OCI-LY7 (cell line): ENCODE results near the gene MAGEF1. TPM values are rescaled to one million over a fixed set of nuclear protein-coding genes. Genes with fewer than 3 reads are reported as not detected.

Experiments used
- BruUV-seq: library from RNA; stranded (reverse); fragments of 400-500 nt; replicated peaks from 2 replicates; lab custom pipeline; 2021; lab: Mats Ljungman, UMichigan
- CTCF ChIA-PET: fragments of 300-600 bp; sonication (Branson Sonifier 250); formaldehyde crosslinking; loops from one replicate; lab custom pipeline; 2022; ENCODE audit warnings: antibody characterized with exemption; ENCODE audit not compliant: unreplicated experiment; lab: Charles Lee
- POLR2A ChIA-PET: fragments of 300-600 bp; sonication (Branson Sonifier 250); formaldehyde crosslinking; loops from one replicate; lab custom pipeline; 2022; ENCODE audit warnings: antibody characterized with exemption; lab: Charles Lee
- DNase-seq: peaks from one replicate; pipeline ENCODE4 v3.0.0-alpha.2; 2015; ENCODE audit warnings: low spot score
- H2AFZ ChIP-seq: fragments of 200-600 bp; sonication (generic), shearing (Covaris generic); 2 replicates; pipeline ENCODE4 v1.6.1; 2014; ENCODE audit warnings: mild to moderate bottlenecking, antibody characterized with exemption, low read length, moderate library complexity
- H3K27ac ChIP-seq: fragments of 200-600 bp; sonication (generic); 2 replicates; pipeline ENCODE4 v1.5.1; 2014; ENCODE audit warnings: mixed run types, low read depth, mild to moderate bottlenecking, moderate library complexity, low read length, inconsistent platforms; ENCODE audit not compliant: poor library complexity, severe bottlenecking
- H3K36me3 ChIP-seq: fragments of 200-600 bp; sonication (generic); 2 replicates; pipeline ENCODE4 v1.6.1; 2014; ENCODE audit warnings: mild to moderate bottlenecking, antibody characterized with exemption, low read length, moderate library complexity, mixed read lengths; ENCODE audit not compliant: insufficient read depth
- H3K4me1 ChIP-seq: fragments of 200-600 bp; sonication (generic); 2 replicates; pipeline ENCODE4 v1.5.1; 2014; ENCODE audit warnings: mild to moderate bottlenecking, low read length; ENCODE audit not compliant: insufficient read depth, poor library complexity, severe bottlenecking
- H3K4me2 ChIP-seq: fragments of 200-600 bp; sonication (generic); 2 replicates; pipeline ENCODE4 v1.6.1; 2014; ENCODE audit warnings: mild to moderate bottlenecking, low read length
- H3K4me3 ChIP-seq: fragments of 200-600 bp; sonication (generic); 2 replicates; pipeline ENCODE4 v1.5.1; 2014; ENCODE audit warnings: mild to moderate bottlenecking, low read depth, low read length; ENCODE audit not compliant: poor library complexity, severe bottlenecking
- H3K79me2 ChIP-seq: fragments of 200-600 bp; sonication (generic); 2 replicates; pipeline ENCODE4 v1.6.1; 2016; ENCODE audit warnings: low read depth, mild to moderate bottlenecking, low read length, moderate library complexity, mixed read lengths; ENCODE audit not compliant: insufficient read depth
- H3K9me2 ChIP-seq: fragments of 200-600 bp; sonication (generic); 2 replicates; pipeline ENCODE4 v1.6.1; 2016; ENCODE audit warnings: mild to moderate bottlenecking, low read length, mixed read lengths; ENCODE audit not compliant: insufficient read depth
- H3K9me3 ChIP-seq: fragments of 200-600 bp; sonication (generic); 2 replicates; pipeline ENCODE4 v1.6.1; 2014; ENCODE audit warnings: mild to moderate bottlenecking, mixed run types, low read length, mixed read lengths
- H4K20me1 ChIP-seq: fragments of 200-600 bp; sonication (generic); 2 replicates; pipeline ENCODE4 v1.6.1; 2014; ENCODE audit warnings: mild to moderate bottlenecking, antibody characterized with exemption, low read length, moderate library complexity, mixed read lengths; ENCODE audit not compliant: insufficient read depth
- EZH2phosphoT487 ChIP-seq: fragments of 200-600 bp; sonication (generic); IDR thresholded peaks from 2 replicates; pipeline ENCODE4 v1.6.1; 2018; ENCODE audit warnings: low read depth, borderline replicate concordance, mild to moderate bottlenecking, mixed run types, antibody characterized with exemption, low read length, moderate library complexity, mixed read lengths
- intact Hi-C: fragments of 100-400 bp; cut with micrococcal nuclease; formaldehyde crosslinking; loops from one replicate; pipeline ENCODE4 v1.10.0; 2022; ENCODE audit not compliant: unreplicated experiment
- total RNA-seq, 2 experiments: library from RNA; depleted of rRNA in 1 of 2; stranded (reverse); fragments of >200 nt in 1 of 2; shearing (Covaris generic) in 1 of 2; gene quantifications; 2 replicates each; pipeline ENCODE4 v1.2.3, GENCODE V29; 2014 to 2022
- TF ChIP-seq, protein P1 (sequence below): fragments of 200-600 bp; sonication (generic); conservative IDR thresholded peaks from 2 replicates; pipeline ENCODE4 v1.5.1; 2014; ENCODE audit warnings: mild to moderate bottlenecking, antibody characterized with exemption, low read length, moderate library complexity, mixed read lengths

MAGEF1 gene
- total RNA-seq, 2 experiments from 2014 or later: 29.2 to 47.8 TPM

DNA sequence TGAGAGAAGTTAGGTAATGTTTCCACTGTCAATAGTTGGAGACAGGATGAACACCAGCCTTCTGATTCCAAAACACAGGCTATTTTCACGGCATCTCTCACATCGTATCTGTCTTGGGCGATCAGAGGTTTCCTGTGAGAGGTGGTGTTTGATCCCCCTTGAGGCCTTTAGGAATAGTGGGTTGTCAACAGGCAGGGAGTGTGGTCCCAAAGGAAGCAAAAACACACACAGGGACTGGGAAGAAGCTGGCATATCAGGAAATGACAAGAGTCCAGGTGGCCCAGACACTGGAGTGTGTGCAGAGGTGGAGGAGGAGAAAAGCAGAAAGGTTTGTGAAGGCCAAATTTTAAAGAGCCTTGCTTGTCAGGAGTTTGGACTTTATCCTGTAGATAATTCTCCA, 6.6 kb upstream of the MAGEF1 start:
- ChIA-PET CTCF (no interaction called here), POLR2A (no interaction called here)
- H2AFZ ChIP-seq: no peak overlapping the region
- intact Hi-C loops: no loop called here
- H4K20me1 ChIP-seq: no peaks in the 10 kb centered on the region
- H3K4me2 ChIP-seq: no peak overlapping the region
- no peak for DNase-seq
- H3K4me1 ChIP-seq: no peaks in the 10 kb centered on the region
- no peaks in the 10 kb centered on the region for H3K36me3 ChIP-seq
- no peaks in the 10 kb centered on the region for H3K79me2 ChIP-seq
- no TSS peak for BruUV-seq
- no peak overlapping the region for H3K4me3 ChIP-seq
- no peaks in the 10 kb centered on the region for H3K9me3 ChIP-seq
- TF ChIP-seq, protein P1, sequence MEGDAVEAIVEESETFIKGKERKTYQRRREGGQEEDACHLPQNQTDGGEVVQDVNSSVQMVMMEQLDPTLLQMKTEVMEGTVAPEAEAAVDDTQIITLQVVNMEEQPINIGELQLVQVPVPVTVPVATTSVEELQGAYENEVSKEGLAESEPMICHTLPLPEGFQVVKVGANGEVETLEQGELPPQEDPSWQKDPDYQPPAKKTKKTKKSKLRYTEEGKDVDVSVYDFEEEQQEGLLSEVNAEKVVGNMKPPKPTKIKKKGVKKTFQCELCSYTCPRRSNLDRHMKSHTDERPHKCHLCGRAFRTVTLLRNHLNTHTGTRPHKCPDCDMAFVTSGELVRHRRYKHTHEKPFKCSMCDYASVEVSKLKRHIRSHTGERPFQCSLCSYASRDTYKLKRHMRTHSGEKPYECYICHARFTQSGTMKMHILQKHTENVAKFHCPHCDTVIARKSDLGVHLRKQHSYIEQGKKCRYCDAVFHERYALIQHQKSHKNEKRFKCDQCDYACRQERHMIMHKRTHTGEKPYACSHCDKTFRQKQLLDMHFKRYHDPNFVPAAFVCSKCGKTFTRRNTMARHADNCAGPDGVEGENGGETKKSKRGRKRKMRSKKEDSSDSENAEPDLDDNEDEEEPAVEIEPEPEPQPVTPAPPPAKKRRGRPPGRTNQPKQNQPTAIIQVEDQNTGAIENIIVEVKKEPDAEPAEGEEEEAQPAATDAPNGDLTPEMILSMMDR: no peak
- no peak for TF ChIP-seq EZH2phosphoT487
- H3K9me2 ChIP-seq: no peaks in the 10 kb centered on the region
- no peak overlapping the region for H3K27ac ChIP-seq

DNA sequence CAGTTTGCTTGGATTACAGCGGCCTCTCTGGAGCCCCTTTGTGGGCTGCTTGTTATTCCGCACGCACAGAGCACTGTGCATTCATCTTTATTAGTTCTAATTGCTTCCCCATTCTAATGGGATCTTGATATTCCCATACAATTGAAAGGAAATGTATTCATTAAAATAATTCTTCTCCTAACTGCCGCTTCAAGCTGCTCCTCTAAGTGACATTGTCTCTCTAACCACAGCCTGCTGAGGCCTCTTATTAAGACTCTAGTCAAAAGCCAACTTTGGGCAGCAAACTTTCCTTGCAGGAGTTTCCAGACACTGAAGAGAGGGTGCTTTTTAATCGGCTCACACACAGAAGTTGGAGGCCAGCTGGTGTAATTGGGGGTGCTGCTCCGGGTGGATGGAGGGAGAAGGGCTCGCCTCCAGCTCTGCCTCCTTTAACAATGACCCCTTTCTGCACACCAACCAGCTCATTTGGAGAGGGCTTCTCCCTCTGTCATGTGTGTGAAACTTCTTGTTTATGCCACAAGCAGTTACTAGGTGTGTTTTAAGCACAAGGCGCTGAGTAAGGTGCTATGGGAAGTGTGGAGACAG, 5.6 kb upstream of the MAGEF1 start:
- Histone ChIP-seq H3K4me3 (no peak overlapping the region), H3K9me2 (no peaks in the 10 kb centered on the region), H3K4me1 (peaks cover 2% of the 10 kb centered on the region), H3K9me3 (no peaks in the 10 kb centered on the region), H3K79me2 (no peaks in the 10 kb centered on the region), H3K4me2 (no peak overlapping the region), H2AFZ (no peak overlapping the region), H4K20me1 (no peaks in the 10 kb centered on the region), H3K27ac (no peak overlapping the region), H3K36me3 (no peaks in the 10 kb centered on the region)
- intact Hi-C loops: no loop called here
- ChIA-PET POLR2A (no interaction called here), CTCF (no interaction called here)
- TF ChIP-seq EZH2phosphoT487: no peak
- TF ChIP-seq, protein P1: no peak
- no peak for DNase-seq
- no TSS peak for BruUV-seq

DNA sequence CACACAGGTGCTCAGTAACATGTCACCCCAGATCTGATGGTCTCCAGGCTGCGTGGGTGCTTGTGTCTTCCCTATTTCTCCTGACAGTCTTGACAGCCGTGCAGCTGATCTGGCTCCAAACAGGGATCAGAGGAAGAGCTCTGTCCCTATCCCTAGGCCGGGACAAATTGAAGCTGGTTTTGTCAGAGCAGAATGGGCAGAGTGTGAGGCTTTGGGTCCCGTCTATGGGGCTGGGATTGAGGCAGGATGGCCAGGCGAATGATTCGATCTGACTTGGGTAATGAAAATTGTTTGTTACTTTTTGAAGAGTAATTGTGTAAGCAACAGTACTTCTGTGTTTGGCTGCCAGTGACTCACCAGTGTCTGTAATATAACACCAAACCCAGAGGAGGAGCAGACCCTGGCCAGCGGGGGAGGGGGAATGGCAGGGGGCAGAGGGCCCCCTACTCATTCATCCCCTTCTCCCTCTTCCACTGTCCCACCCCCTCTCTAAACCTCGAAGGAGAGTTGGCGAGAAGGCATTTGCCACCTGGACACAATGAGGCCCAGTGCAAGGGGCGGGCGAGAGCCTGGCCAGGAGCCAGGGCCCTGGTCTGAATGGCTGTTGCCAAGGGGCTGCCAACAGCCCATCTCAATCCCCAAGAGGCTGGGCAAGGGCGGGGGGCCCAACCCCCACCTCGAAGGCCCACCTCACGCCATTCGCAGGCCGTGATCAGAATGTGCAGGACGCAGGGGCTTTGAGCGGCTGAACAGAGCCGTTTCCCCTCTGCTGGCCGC, 4.9 kb upstream of the MAGEF1 start:
- no peaks in the 10 kb centered on the region for H4K20me1 ChIP-seq
- H3K36me3 ChIP-seq: no peaks in the 10 kb centered on the region
- BruUV-seq: no TSS peak
- H3K4me3 ChIP-seq: no peak overlapping the region
- no peaks in the 10 kb centered on the region for H3K9me2 ChIP-seq
- intact Hi-C loops: no loop called here
- DNase-seq: no peak
- no peak overlapping the region for H3K27ac ChIP-seq
- POLR2A ChIA-PET: no interaction called here
- H3K4me2 ChIP-seq: no peak overlapping the region
- TF ChIP-seq EZH2phosphoT487: no peak
- TF ChIP-seq, protein P1: no peak
- H2AFZ ChIP-seq: no peak overlapping the region
- CTCF ChIA-PET: no interaction called here
- peaks cover 7% of the 10 kb centered on the region for H3K4me1 ChIP-seq
- H3K9me3 ChIP-seq: no peaks in the 10 kb centered on the region
- no peaks in the 10 kb centered on the region for H3K79me2 ChIP-seq
